SK-N-DZ (cell line): Measurements from ENCODE around the gene TMEM115.
"Not testable (repeated sequence)": the region's sequence is repeated elsewhere in the genome, so short reads cannot be mapped to it uniquely, and the experiment has no call there.

ENCODE experiments used
- DNase-seq: peaks from one replicate; pipeline ENCODE4 v3.0.0-alpha.2; 2015; ENCODE audit warnings: low spot score

TMEM115 gene

GRCh38 chr3:50318615-50319014, 40.7 kb downstream of the TMEM115 start:
- no peak for DNase-seq

DNA sequence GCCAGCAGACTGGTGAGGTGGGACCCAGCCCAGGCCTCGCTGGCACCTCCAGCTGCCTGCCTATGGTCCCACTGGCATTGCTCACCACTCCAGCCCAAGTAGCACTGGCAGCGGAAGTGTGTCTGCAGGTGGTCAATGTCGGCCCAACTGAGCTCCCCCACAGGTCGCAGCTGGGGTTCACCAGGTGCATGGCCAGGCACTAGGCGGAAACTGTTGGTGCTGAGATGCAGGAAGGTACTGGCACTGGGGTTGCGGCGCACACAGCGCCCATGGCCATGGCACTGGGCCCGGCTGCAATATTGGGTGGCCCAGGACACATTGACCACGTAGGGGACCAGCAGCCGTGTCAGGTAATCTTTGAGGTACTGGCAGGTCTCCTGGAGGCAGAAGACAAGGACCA, 41.2 kb downstream of the TMEM115 start:
- DNase-seq = no peak

GRCh38 chr3:50317300-50317699, 42.0 kb downstream of the TMEM115 start:
- no peak for DNase-seq

- no peak for DNase-seq
Observed at GRCh38 chr3:50316657-50317242, 42.6 kb downstream of the TMEM115 start.

- DNase-seq = no peak
Observed at GRCh38 chr3:50314816-50315215, 44.5 kb downstream of the TMEM115 start.

DNA sequence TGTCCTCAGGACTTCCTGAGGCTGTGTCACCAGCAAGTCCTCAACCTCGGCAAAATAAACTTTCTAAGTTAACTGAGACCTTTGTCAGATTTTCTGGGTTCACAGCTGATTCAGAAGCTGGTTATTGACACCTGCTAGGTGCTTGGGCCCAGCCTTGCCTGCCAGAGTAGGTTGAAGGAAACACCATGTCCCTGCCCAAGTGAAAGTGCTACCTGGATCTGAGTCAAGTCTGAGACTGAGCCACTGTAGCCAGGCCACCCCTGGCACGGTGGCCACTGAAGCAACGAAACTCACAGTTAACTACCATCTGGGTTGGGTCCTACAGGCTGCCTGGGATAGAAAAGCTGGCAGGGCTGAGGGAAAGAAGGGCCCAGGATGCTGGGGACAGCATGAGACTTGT, 45.0 kb downstream of the TMEM115 start:
- DNase-seq = no peak

DNA sequence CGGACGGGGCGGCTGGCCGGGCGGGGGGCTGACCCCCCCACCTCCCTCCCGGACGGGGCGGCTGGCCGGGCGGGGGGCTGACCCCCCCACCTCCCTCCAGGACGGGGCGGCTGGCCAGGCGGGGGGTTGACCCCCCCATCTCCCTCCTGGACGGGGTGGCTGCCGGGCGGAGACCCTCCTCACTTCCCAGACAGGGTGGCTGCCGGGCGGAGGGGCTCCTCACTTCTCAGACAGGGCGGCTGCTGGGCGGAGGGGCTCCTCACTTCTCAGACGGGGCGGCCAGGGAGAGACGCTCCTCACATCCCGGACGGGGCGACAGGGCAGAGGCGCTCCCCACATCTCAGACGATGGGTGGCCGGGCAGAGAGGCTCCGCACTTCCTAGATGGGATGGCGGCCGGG, 47.3 kb downstream of the TMEM115 start:
- DNase-seq = not testable (repeated sequence)
